HEK293T (cell line): ENCODE measurements around the gene FNBP1L.

Source experiments
- CTCF ChIA-PET: fragments of 350-600 bp; formaldehyde crosslinking; extraction: SDS; loops from one replicate; lab custom pipeline; 2021; ENCODE audit warnings: antibody characterized with exemption, inconsistent platforms; lab: Yijun Ruan, JAX
- POLR2A ChIA-PET: fragments of 350-600 bp; formaldehyde crosslinking; extraction: SDS; loops from one replicate; lab custom pipeline; 2020; ENCODE audit warnings: antibody characterized with exemption, inconsistent platforms; lab: Yijun Ruan, JAX
- DNase-seq: peaks from one replicate; pipeline ENCODE4 v3.0.0; 2012; ENCODE audit warnings: mixed read lengths; ENCODE audit errors: extremely low spot score
- ARNT ChIP-seq: fragments of 450-650 bp; IDR thresholded peaks from 2 replicates; pipeline ENCODE4 v1.6.1; 2017; ENCODE audit warnings: mild to moderate bottlenecking
- BHLHE40 ChIP-seq: fragments of 450-650 bp; IDR thresholded peaks from 2 replicates; pipeline ENCODE4 v1.6.1; 2016; ENCODE audit warnings: mild to moderate bottlenecking, moderate library complexity, borderline replicate concordance
- CTBP1 ChIP-seq: fragments of 450-650 bp; IDR thresholded peaks from 2 replicates; pipeline ENCODE4 v1.6.1; 2016; ENCODE audit warnings: borderline replicate concordance
- ELF4 ChIP-seq: fragments of 450-650 bp; IDR thresholded peaks from 2 replicates; pipeline ENCODE4 v1.6.1; 2017; ENCODE audit warnings: antibody characterized with exemption
- FOXA1 ChIP-seq: fragments of 450-650 bp; IDR thresholded peaks from 2 replicates; pipeline ENCODE4 v1.6.1; 2016; ENCODE audit warnings: mild to moderate bottlenecking
- FOXK2 ChIP-seq: fragments of 450-650 bp; IDR thresholded peaks from 2 replicates; pipeline ENCODE4 v1.6.1; 2016; ENCODE audit warnings: mild to moderate bottlenecking
- FOXM1 ChIP-seq: fragments of 450-650 bp; IDR thresholded peaks from 2 replicates; pipeline ENCODE4 v1.6.1; 2017; ENCODE audit warnings: mild to moderate bottlenecking, borderline replicate concordance
- HDGF ChIP-seq: fragments of 450-650 bp; IDR thresholded peaks from 2 replicates; pipeline ENCODE4 v1.6.1; 2017; ENCODE audit warnings: antibody characterized with exemption, borderline replicate concordance
- L3MBTL2 ChIP-seq: fragments of 450-650 bp; conservative IDR thresholded peaks from 2 replicates; pipeline ENCODE4 v1.6.1; 2016; ENCODE audit warnings: mild to moderate bottlenecking
- LEF1 ChIP-seq: fragments of 450-650 bp; IDR thresholded peaks from 2 replicates; pipeline ENCODE4 v1.6.1; 2017; ENCODE audit warnings: mild to moderate bottlenecking, borderline replicate concordance
- NFRKB ChIP-seq: fragments of 450-650 bp; IDR thresholded peaks from 2 replicates; pipeline ENCODE4 v1.6.1; 2016; ENCODE audit warnings: mild to moderate bottlenecking, moderate library complexity
- SP1 ChIP-seq: fragments of 450-650 bp; IDR thresholded peaks from 2 replicates; pipeline ENCODE4 v1.6.1; 2017
- SUZ12 ChIP-seq: fragments of 450-650 bp; IDR thresholded peaks from 2 replicates; pipeline ENCODE4 v1.6.1; 2016; ENCODE audit warnings: mild to moderate bottlenecking
- TARDBP ChIP-seq: fragments of 450-650 bp; IDR thresholded peaks from 2 replicates; pipeline ENCODE4 v1.6.1; 2016
- ZNF384 ChIP-seq: fragments of 450-650 bp; IDR thresholded peaks from 2 replicates; pipeline ENCODE4 v1.6.1; 2016
- TF ChIP-seq, protein P1 (sequence below): fragments of 450-650 bp; IDR thresholded peaks from 2 replicates; pipeline ENCODE4 v1.6.1; 2016

FNBP1L gene

DNA sequence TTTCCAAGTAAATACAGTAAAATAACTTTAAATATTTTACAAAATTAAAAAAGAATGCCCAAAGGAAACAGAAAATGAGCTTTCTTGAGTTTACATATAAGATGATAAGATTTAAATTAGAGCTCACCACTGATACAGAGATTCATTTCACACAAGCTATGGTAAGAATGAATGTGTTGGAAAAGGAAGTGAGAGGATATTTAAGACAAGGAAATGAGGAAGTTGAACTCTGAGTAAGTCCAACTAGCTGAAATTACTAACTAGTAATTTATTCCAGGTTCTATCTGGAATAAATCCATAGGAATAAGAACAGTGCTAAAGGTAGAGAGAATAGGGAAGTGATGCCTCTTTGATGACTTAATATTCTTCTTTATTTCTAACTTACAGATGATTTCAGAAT is 42.4 kb downstream of the FNBP1L start:
- DNase-seq: no peak
- TF ChIP-seq BHLHE40 (no peak), FOXM1 (no peak), HDGF (no peak), NFRKB (no peak), FOXK2 (no peak), SUZ12 (no peak), ZNF384 (no peak), ELF4 (no peak), L3MBTL2 (no peak), TARDBP (no peak), SP1 (no peak), ARNT (no peak), LEF1 (no peak), FOXA1 (no peak), CTBP1 (no peak)
- TF ChIP-seq, protein P1, sequence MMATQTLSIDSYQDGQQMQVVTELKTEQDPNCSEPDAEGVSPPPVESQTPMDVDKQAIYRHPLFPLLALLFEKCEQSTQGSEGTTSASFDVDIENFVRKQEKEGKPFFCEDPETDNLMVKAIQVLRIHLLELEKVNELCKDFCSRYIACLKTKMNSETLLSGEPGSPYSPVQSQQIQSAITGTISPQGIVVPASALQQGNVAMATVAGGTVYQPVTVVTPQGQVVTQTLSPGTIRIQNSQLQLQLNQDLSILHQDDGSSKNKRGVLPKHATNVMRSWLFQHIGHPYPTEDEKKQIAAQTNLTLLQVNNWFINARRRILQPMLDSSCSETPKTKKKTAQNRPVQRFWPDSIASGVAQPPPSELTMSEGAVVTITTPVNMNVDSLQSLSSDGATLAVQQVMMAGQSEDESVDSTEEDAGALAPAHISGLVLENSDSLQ: no peak
- CTCF ChIA-PET: no interaction called here
- POLR2A ChIA-PET: no interaction called here

DNA sequence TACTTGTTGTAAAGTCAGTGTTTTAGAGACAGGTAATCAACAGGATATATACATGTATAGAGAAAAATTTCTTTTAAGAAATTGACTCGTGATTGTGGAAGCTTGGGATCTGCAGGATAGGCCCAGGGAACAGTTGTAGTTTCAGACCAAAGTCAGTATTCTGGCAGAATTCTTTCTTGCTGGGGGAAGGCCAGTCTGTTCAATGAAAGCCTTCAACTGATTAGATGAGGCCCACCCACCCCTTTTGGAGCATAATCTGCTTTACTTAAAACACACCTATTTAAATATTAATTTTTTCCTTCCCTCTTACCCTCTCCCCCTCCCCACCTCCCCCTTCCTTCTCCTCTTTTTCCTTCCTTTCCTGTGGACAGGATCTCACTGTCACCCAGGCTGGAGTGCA is 48.0 kb downstream of the FNBP1L start:
- no peak for DNase-seq
- CTCF ChIA-PET: no interaction called here
- POLR2A ChIA-PET: no interaction called here

DNA sequence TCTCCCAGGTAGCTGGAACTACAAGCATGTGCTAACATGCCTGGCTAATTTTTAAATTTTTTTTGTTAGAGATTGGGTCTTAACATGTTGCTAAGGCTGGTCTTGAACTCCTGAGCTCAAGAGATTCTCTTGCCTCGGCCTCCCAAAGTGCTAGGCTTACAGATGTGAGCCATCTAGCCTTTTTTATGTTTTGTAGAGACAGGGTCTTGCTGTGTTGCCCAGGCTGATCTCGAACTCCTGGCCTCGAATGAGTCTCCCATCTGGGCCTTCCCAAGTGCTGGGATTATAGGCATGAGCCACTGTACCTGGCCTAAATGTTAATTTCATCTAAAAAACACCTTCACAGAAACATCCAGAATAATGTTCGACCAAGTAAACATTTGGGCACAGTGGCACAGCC is 48.6 kb downstream of the FNBP1L start:
- TF ChIP-seq SP1: no peak
- TF ChIP-seq NFRKB: no peak
- TF ChIP-seq SUZ12: no peak
- TF ChIP-seq TARDBP: no peak
- no peak for TF ChIP-seq FOXM1
- TF ChIP-seq L3MBTL2: no peak
- no peak for TF ChIP-seq ZNF384
- TF ChIP-seq LEF1: no peak
- TF ChIP-seq HDGF: no peak
- no peak for TF ChIP-seq FOXA1
- TF ChIP-seq ELF4: no peak
- no peak for TF ChIP-seq CTBP1
- TF ChIP-seq ARNT: no peak
- no peak for TF ChIP-seq FOXK2
- CTCF ChIA-PET: no interaction called here
- DNase-seq: no peak
- POLR2A ChIA-PET: no interaction called here

More for the DNA sequence above, 48.0 kb downstream of the FNBP1L start:
- no peak for TF ChIP-seq FOXM1

DNA sequence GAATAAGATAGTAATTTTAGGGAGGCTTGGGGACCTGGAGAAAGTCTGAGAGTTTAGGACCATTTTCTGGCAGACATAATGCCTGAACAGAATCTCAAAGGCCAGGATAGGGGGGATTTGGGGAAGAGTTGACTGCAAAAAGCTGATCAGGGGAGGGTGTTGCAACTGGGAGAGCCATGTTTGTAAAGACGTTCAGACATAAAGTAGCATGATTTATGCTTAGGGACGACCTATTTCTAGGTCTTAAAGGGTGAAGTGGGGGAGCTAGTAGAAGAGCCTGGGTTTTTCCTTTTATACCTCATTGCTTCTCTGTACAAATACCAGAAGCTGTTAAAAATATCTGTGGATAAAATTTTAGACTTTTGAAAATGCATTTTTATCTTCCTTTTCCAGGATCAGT is 51.2 kb downstream of the FNBP1L start:
- POLR2A ChIA-PET: no interaction called here
- CTCF ChIA-PET: no interaction called here
- no peak for DNase-seq
- no peak for TF ChIP-seq ARNT
- no peak for TF ChIP-seq FOXA1
- no peak for TF ChIP-seq SP1
- no peak for TF ChIP-seq SUZ12
- TF ChIP-seq TARDBP: no peak
- TF ChIP-seq FOXM1: no peak
- TF ChIP-seq HDGF: no peak
- TF ChIP-seq LEF1: no peak

DNA sequence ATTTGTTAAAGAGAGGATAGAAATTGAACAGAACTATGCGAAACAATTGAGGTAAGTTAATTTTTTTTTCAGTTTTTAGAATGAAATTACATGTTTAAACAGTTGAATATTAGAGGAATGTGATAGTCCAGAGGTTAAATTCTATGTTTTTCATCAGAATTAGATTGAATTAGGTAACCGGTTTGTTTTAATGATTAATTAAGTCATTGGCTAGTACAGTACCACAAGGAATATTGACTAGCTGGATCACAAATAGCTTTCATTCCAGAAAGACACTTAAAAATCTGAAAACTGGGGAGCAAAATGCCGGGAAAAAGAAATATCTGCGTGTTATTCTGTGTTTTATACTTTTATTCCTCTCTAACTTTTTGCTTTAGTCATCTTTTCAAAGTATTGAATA is 51.6 kb downstream of the FNBP1L start:
- ChIA-PET CTCF (no interaction called here), POLR2A (no interaction called here)
- no peak for TF ChIP-seq ELF4
- TF ChIP-seq, protein P1: no peak
- no peak for TF ChIP-seq TARDBP
- no peak for TF ChIP-seq L3MBTL2
- TF ChIP-seq FOXA1: no peak
- no peak for TF ChIP-seq ZNF384
- no peak for DNase-seq

DNA sequence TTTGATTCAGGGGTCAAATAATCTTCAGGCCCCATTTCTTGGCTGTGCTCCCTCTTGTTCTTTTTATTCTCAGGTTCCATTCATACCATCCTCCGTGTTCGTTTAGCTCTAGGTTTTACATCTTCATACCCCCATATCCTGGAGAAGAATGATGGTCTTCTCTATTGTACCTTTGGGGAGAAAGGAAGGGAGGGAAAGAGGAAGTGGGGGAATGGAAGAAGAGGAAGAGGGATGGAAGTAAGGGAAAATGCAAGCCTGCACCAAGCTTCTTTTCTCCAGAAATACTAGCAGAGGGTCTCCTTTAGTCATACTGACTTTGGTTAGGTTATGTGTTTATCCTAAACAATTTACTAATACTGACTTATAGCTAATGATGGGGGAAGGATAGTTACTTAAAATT is 52.4 kb downstream of the FNBP1L start:
- ChIA-PET CTCF (no interaction called here), POLR2A (no interaction called here)
- TF ChIP-seq NFRKB (no peak), FOXM1 (no peak), ELF4 (no peak), ARNT (no peak), HDGF (no peak), CTBP1 (no peak), SP1 (no peak), FOXK2 (no peak), LEF1 (no peak), SUZ12 (no peak), TARDBP (no peak), L3MBTL2 (no peak)
- TF ChIP-seq, protein P1: no peak
- DNase-seq: no peak

DNA sequence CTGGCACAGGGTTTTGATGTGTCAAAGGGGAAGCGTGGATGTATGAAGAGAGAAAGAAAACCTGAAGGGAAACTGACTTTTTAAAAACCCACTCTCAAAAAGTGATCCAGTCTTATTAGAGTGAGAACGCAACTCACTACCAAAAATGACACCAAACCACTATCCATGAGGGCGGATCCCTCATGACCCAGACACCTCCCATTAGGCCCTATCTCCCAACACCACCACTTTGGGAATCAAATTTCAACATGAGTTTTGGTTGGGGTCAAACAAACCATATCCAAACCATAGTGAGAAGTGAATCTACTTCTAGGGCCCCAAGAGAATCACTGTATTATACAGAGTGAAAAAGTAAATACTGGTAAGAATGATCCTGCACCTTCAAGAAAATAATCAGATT is 53.5 kb downstream of the FNBP1L start:
- no peak for TF ChIP-seq LEF1
- no peak for TF ChIP-seq TARDBP
- no peak for TF ChIP-seq NFRKB
- no peak for TF ChIP-seq FOXM1
- TF ChIP-seq CTBP1: no peak
- TF ChIP-seq HDGF: no peak
- TF ChIP-seq ELF4: no peak
- TF ChIP-seq SUZ12: no peak
- no peak for TF ChIP-seq FOXK2
- ChIA-PET POLR2A (no interaction called here), CTCF (no interaction called here)
- DNase-seq: no peak
